Left ventricle myocardium superior (tissue), 1 donor: Measurements from ENCODE around the gene REXO1. TPM values are rescaled to one million over a fixed set of nuclear protein-coding genes. Genes with fewer than 3 reads are reported as not detected.
A peak's percentile ranks its signal among the peaks of the same experiment; 100 is the strongest.

Experiments
- ATAC-seq: fragments of 200-7000 bp; cut with Tn5 transposase; one replicate; pipeline ENCODE4 v1.9.1; 2020; ENCODE audit warnings: mild to moderate bottlenecking, moderate library complexity
- DNase-seq: peaks from one replicate; pipeline ENCODE4 v3.0.0-alpha.2; 2020
- intact Hi-C: fragments of 100-400 bp; cut with micrococcal nuclease; formaldehyde crosslinking; loops from one replicate; pipeline ENCODE4 v1.11.0; 2022
- total RNA-seq: library from RNA; stranded (reverse); fragmentation: NEBNext Ultra II Directional; extraction: Animal tissue kit (Norgen Biotek cat#: 25700); gene quantifications from one replicate; pipeline ENCODE4 v1.2.1, GENCODE V29; 2021
- donor health status: DM: no; HTN: yes; CAD: no; lungs with severe emphysema.

Gene REXO1
- total RNA-seq, 1 donor from 2014 or later = 16.0 TPM

GRCh38 chr19:1853295-1854038 lies 5.2 kb upstream of the REXO1 start:
- ATAC-seq (peak; percentile 4), DNase-seq (peak; percentile 87)
- intact Hi-C loops = no loop called here

DNA sequence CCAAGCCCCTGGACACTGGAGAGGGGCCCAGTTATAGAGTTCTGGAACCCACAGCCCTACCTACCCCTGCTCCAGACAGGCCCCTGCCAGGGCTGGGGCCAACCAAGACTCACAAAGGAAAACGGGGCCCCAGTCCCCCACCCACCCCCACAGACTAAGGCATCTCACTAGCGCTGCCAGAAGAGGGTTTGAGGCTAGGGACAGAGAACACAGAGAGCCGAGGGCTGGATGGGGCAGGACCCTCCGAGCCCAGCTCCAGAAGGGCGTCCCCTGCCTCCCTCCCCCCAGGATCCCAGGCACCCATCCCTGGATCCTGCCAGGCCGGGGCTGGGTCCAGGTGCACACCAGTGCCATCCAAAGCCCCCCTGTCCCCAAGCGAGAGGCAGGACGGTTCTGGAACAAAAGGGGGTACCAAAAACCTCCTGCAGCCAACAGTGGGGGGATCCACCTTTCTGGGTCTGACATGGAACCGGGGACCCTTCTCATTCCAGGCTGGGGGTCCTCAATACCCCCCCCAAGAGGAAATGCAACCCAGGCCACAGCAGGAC lies 4.4 kb upstream of the REXO1 start:
- ATAC-seq (no peak), DNase-seq (no peak)
- intact Hi-C loops = no loop called here

GRCh38 chr19:1851654-1852580 lies 3.6 kb upstream of the REXO1 start:
- ATAC-seq = no peak
- intact Hi-C loops = no loop called here
- DNase-seq = peak; percentile 39

GRCh38 chr19:1850809-1851653 lies 2.7 kb upstream of the REXO1 start:
- DNase-seq (no peak), ATAC-seq (no peak)
- intact Hi-C loops = no loop called here

- ATAC-seq = no peak
- intact Hi-C loops = no loop called here
These were observed 1.7 kb upstream of the REXO1 start for GRCh38 chr19:1849886-1850398.

GRCh38 chr19:1849132-1849474 lies 820 bp upstream of the REXO1 start:
- ATAC-seq (no peak), DNase-seq (no peak)
- intact Hi-C loops = no loop called here

More at GRCh38 chr19:1849886-1850398, 1.7 kb upstream of the REXO1 start:
- no peak for DNase-seq

DNA sequence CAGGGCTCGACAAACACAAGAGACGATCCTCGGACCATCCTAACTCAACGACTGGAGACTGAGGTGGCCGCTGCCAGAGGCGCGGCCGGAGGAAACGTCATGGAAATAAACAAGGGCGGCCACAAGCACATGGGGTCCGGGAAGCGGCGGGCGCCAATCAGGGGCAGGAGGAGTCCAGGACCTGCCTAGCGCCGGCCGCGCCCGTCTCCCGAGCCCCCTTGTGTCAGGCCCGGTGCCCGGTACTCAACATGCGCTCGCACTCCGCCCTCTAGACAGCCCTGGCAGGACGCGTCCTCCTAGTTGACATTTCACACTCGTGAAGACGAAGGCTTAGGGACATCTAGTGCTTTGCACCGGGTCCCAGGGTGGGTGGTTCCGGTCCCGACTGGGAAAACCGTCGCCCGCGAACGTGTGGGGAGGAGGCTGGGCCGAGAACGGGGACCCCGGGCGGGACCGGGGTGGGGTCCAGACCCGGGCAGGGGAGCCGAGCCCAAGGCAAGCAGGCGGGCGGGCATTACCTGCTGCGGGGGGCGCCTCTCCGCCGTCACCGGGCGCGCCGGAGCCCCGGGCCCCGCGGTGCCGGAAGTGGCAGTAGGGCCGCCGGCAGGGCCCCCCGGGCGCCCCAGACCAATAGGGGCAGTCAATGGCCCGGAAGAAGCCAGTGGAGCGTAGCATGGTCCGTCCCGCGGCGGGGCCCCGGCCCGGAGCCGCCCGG lies 442 bp downstream of the REXO1 start:
- DNase-seq (peak; percentile 54), ATAC-seq (no peak)
- intact Hi-C loops = no loop called here

- ATAC-seq (no peak), DNase-seq (no peak)
- intact Hi-C loops = no loop called here
These were observed 967 bp downstream of the REXO1 start for GRCh38 chr19:1847348-1847683.

DNA sequence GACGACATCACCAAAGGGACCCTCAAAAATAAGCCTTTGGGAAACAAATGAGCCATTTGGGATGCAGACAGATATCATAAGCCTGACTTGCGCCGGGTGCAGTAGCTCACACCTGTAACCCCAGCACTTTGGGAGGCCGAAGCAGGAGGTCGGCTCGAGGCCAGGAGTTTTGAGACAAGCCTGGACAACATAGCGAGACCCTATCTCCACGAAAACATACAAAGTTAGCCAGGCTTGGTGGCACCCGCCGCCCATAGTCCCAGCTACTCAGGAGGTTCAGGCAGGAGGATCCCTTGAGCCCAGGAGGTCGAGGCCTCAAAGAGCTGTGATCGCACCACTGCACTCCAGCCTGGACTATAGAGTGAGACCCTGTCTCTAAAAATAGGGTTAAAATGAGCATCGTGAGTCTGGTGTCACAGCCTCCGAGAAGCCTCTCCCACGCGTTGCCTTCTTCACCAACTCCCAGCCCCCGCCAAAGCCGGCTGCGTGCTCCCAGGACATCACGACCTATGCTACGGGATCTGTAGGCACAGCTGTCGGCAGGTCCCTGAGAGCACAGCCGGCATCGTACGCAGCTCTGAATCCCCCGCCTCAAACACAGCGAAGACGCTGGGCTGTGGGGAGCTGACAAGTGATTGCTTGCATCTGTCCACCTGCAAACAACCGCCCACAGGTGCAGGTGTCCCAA lies 1.6 kb downstream of the REXO1 start:
- intact Hi-C loops = no loop called here
- ATAC-seq (no peak), DNase-seq (no peak)

GRCh38 chr19:1845642-1846041 lies 2.6 kb downstream of the REXO1 start:
- no peak for ATAC-seq
- intact Hi-C loops = no loop called here
- DNase-seq = peak; percentile 23

DNA sequence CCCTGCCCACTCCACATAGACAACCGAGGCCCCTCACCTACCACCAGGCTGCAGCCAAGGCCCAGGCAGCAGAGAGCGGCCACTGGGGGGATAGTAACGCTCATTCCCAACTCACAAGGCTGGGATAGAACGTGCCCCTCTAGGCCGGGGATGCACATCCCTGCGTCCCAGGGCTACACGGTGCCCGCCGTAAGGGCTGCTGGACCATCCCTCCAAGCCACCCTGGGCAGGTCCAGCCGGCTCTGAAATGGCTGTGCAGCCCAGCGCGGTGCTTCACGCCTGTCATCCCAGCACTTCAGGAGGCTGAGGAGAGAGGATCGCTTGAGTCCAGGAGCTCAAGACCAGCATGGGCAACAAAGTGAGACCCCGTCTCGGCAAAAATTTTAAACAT lies 3.2 kb downstream of the REXO1 start:
- intact Hi-C loops = no loop called here
- ATAC-seq (no peak), DNase-seq (no peak)

DNA sequence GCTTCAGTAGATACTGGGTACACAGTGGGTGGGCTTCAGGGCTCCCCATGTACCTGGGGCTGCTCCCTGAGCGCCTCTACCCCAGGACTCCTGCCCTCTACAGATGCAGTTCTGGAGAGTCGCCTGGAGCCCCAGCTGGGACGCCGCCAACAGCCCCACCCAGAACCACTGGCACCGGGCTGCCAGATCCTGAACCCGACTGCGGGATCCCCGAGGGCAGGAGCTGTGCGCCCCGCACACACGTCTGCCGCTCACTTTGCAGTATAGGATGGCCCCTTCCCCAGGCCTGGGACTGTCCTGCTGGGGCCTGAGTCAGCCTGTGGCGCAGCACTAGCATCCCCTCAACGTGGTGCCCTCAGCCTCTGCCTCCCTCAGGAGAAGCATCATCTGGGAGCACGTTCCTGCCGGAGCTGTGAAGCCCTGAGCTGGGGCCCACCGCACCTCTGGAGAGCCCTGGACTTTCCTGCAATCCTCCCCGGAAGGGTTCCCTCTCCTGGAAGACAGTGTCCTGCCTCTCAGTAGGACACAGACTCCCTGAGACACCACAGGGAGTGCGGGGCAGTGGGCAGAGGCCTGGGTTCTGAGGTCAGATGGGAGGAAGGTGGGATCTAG lies 3.7 kb downstream of the REXO1 start:
- DNase-seq = peak; percentile 37
- intact Hi-C loops = no loop called here
- ATAC-seq = no peak

DNA sequence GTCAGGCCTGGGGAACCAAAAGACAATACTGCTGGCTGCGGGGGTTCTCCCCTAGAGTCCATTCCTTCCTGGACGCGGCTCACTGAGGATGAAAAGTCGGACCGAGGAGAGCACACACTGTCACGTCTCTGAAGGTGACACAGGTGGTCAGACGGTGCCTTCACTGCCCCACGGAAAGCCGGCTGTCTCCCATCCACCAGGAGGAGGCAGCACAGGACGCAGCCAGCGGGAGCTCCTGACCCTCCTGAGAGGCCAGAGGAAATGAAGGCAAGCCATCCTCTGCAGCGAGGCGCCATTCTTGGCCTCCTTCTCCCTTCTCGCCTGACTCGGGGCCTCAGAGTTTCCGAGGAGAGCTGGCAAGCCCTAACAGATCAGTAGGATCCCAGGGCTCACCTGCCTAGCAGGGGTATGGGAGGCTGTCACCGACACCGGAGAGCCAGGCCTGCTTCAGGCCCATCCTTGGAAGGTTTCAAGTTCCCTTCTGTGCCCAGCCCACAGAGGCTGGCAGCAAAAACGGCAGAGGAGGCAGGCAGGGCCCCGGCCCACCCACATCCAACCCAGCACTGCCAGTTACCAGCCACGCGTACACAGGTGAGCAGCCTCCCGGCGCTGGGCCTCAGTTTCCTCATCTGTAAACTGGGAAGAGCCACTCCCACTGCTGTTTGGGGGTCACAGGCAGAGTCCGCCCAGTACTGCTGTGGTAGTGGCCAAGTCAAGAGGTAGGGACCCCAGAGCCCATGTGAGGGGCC lies 4.5 kb downstream of the REXO1 start:
- DNase-seq = no peak
- intact Hi-C loops = no loop called here
- no peak for ATAC-seq

GRCh38 chr19:1843116-1843515 lies 5.2 kb downstream of the REXO1 start:
- no peak for DNase-seq
- intact Hi-C loops = no loop called here

GRCh38 chr19:1841209-1841924 lies 6.9 kb downstream of the REXO1 start:
- peak; percentile 36 for DNase-seq
- peak; percentile 7 for ATAC-seq
- intact Hi-C loops = no loop called here

More at GRCh38 chr19:1843116-1843515, 5.2 kb downstream of the REXO1 start:
- ATAC-seq = no peak

DNA sequence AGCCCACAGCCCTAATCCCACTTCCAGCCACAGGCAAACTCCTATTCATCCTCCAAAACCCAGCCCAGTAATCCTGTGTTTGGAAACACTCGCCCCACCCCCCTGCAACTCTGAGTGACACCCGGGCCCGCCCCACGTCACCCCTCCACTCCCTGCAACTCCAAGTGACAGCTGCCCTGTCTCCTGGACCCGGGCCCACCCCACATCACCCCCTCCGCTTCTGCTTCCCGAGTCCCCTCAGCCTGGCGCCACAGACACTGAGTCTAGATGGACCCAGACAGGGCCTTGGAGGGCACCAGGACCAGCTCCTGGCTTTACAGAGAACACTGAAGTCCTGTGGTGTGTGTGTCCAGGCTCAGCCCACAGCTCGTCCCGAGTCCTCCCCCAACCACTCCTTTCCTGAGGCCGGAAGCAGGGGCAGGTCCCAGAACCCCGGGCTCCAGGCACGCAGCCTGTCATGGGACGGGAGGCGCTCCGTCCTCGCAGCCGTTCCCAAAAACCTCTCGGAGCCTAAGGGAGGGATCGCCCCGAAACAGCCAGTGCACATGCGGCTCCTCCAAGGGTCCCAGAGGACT lies 7.7 kb downstream of the REXO1 start:
- peak; percentile 69 for ATAC-seq
- peak; percentile 68 for DNase-seq
- intact Hi-C loops = no loop called here
